Measurements from ENCODE around the gene CALML5. TPM values are rescaled to one million over a fixed set of nuclear protein-coding genes. Genes with fewer than 3 reads are reported as not detected.

CALML5 gene
- total RNA-seq, 1 experiment from 2014 or later, result not detected

- H3K27me3 ChIP-seq (ENCODE audit: insufficient read depth, low read length), result no peaks in the 10 kb centered on the region
- intact Hi-C loops (cut with micrococcal nuclease), result no loop called here
- no peaks in the 10 kb centered on the region for H3K9me2 ChIP-seq (ENCODE audit: insufficient read depth)
- no peak for ATAC-seq
- no peaks in the 10 kb centered on the region for H3K9me3 ChIP-seq (ENCODE audit: control insufficient read depth in 1 of 2, insufficient read depth in 1 of 2, low read depth in 1 of 2, low read length in 2 of 2)
- no peak overlapping the region for H3K4me3 ChIP-seq (replicated peaks in 1 of 2; ENCODE audit: low read depth in 1 of 2, low read length in 2 of 2)
- BruUV-seq (replicated peaks), result no TSS peak
- no peak overlapping the region for H3K27ac ChIP-seq (ENCODE audit: low read depth, low read length)
- no peak overlapping the region for H3K4me2 ChIP-seq (ENCODE audit: low read length)
- no peak for DNase-seq (ENCODE audit: low read depth, low spot score)
- H3K9ac ChIP-seq (ENCODE audit: low read length), result no peak overlapping the region
- no peaks in the 10 kb centered on the region for H3K36me3 ChIP-seq (ENCODE audit: control insufficient read depth in 1 of 2, insufficient read depth in 2 of 2, low read length in 2 of 2)
- no peaks in the 10 kb centered on the region for H3K4me1 ChIP-seq (ENCODE audit: control insufficient read depth in 1 of 2, insufficient read depth in 2 of 2, low read length in 2 of 2)
- CTCF ChIA-PET, result no interaction called here
- RAD21 ChIA-PET (ENCODE audit: low non-redundant PET in 1 of 2, low total read pairs in 2 of 2, uncharacterized antibody in 2 of 2, unreplicated experiment in 2 of 2), result no interaction called here
- no peaks in the 10 kb centered on the region for H4K20me1 ChIP-seq (ENCODE audit: insufficient read depth)
- no peaks in the 10 kb centered on the region for H3K79me2 ChIP-seq (ENCODE audit: insufficient read depth, low read length)
- POLR2A ChIA-PET, result interaction anchor here (0.9 kb wide), 1 partner anchor 17 kb away, joined by 3 read pairs; no protein-coding TSS in a partner anchor
- no peak overlapping the region for H2AFZ ChIP-seq (ENCODE audit: low read depth, low read length, poor library complexity, severe bottlenecking)
- TF ChIP-seq, protein P1, sequence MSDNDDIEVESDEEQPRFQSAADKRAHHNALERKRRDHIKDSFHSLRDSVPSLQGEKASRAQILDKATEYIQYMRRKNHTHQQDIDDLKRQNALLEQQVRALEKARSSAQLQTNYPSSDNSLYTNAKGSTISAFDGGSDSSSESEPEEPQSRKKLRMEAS (IDR thresholded peaks at IDR 0.05), result no peak
- no peak for TF ChIP-seq ELF1 (IDR thresholded peaks at IDR 0.05; ENCODE audit: borderline replicate concordance, low read depth)
These were observed 29.8 kb upstream of the CALML5 start for GRCh38 chr10:5528989-5529701.

DNA sequence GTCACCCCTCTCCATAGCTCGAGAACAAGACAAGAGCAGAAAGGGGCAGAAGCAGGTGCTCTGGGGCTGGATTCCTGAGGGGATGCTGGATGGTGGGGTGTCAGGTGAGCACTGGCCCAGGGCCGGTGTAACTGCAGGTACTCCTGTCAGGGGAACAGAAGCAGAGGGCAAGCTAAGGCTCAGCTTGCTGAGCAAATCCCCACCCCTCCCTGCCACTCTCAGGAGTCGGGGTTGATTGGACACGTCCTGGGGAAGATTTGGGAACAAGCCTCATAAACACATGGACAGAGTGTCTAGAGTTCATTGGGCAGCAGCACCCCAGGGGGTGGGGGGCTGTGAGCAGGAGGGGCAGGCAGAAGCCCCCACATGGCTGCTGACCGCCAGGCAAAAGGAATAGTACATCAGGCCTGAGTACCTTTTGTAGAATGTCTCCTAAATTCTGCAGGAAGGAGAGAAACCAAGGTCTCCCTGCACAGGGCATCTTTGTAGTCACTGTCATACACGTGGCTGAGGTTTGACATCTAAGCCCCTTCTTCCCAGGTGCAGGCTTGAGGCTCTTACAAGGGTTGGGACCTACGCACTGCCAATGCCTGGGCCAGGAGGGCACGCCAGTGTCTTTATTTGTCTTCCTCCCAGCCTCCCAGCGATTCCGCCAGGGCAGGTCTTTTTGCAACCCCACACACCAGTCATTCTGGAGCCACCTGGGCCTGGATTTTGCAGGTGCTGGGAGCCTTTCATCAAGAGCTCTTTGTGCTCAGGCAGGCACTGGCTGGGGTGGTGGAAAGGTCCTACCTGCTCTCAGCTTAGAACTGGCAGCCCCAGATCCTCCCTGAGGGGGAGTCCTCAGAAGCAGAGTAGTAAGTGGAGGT lies 28.2 kb upstream of the CALML5 start:
- DNase-seq (ENCODE audit: low read depth, low spot score), result no peak
- ChIA-PET RAD21 (ENCODE audit: low non-redundant PET in 1 of 2, low total read pairs in 2 of 2, uncharacterized antibody in 2 of 2, unreplicated experiment in 2 of 2) (no interaction called here), CTCF (no interaction called here), POLR2A (no interaction called here)
- Histone ChIP-seq H3K4me1 (ENCODE audit: control insufficient read depth in 1 of 2, insufficient read depth in 2 of 2, low read length in 2 of 2) (no peaks in the 10 kb centered on the region), H3K9me3 (ENCODE audit: control insufficient read depth in 1 of 2, insufficient read depth in 1 of 2, low read depth in 1 of 2, low read length in 2 of 2) (no peaks in the 10 kb centered on the region), H3K36me3 (ENCODE audit: control insufficient read depth in 1 of 2, insufficient read depth in 2 of 2, low read length in 2 of 2) (no peaks in the 10 kb centered on the region), H3K9me2 (ENCODE audit: insufficient read depth) (no peaks in the 10 kb centered on the region), H3K79me2 (ENCODE audit: insufficient read depth, low read length) (no peaks in the 10 kb centered on the region), H2AFZ (ENCODE audit: low read depth, low read length, poor library complexity, severe bottlenecking) (no peak overlapping the region), H4K20me1 (ENCODE audit: insufficient read depth) (no peaks in the 10 kb centered on the region), H3K27me3 (ENCODE audit: insufficient read depth, low read length) (no peaks in the 10 kb centered on the region), H3K4me3 (replicated peaks in 1 of 2; ENCODE audit: low read depth in 1 of 2, low read length in 2 of 2) (no peak overlapping the region), H3K4me2 (ENCODE audit: low read length) (no peak overlapping the region), H3K9ac (ENCODE audit: low read length) (no peak overlapping the region), H3K27ac (ENCODE audit: low read depth, low read length) (no peak overlapping the region)
- no TSS peak for BruUV-seq (replicated peaks)
- no peak for TF ChIP-seq YY1 (IDR thresholded peaks at IDR 0.05; ENCODE audit: extremely low read depth, insufficient replicate concordance, low read depth, low read length)
- no peak for TF ChIP-seq EGR1 (IDR thresholded peaks at IDR 0.05; ENCODE audit: low read depth)
- TF ChIP-seq SIN3A (IDR thresholded peaks at IDR 0.05; ENCODE audit: low read depth), result no peak
- no peak for TF ChIP-seq POLR2A (IDR thresholded peaks at IDR 0.05; ENCODE audit: borderline replicate concordance, extremely low read depth, insufficient read depth, insufficient read length)
- TF ChIP-seq CBX3 (IDR thresholded peaks at IDR 0.05; ENCODE audit: low read depth), result no peak
- no peak for TF ChIP-seq EZH2phosphoT487 (IDR thresholded peaks at IDR 0.05; ENCODE audit: borderline replicate concordance)
- TF ChIP-seq ZFX (IDR thresholded peaks at IDR 0.05), result no peak
- no peak for TF ChIP-seq CEBPB (IDR thresholded peaks at IDR 0.05; ENCODE audit: low read depth)
- ATAC-seq, result no peak
- intact Hi-C loops (cut with micrococcal nuclease), result no loop called here

Data from HCT116 (cell line).